BJ (cell line): ENCODE results near the gene NEK7. TPM values are rescaled to one million over a fixed set of nuclear protein-coding genes. Genes with fewer than 3 reads are reported as not detected.

ENCODE experiments used
- CTCF ChIA-PET: fragments of 350-600 bp; formaldehyde crosslinking; extraction: SDS; loops from one replicate; lab custom pipeline; 2021; ENCODE audit warnings: antibody characterized with exemption, inconsistent platforms; lab: Yijun Ruan, JAX
- POLR2A ChIA-PET: fragments of 300-600 bp; sonication (Branson Sonifier 250); formaldehyde crosslinking; extraction: SDS; loops from one replicate; lab custom pipeline; 2021; ENCODE audit warnings: antibody characterized with exemption; lab: Charles Lee
- DNase-seq: peaks from one replicate; pipeline ENCODE4 v3.0.0-alpha.2; 2011; ENCODE audit warnings: low read depth
- H3K27me3 ChIP-seq: 2 replicates; pipeline ENCODE4 v1.6.0; 2011; ENCODE audit warnings: low read length; ENCODE audit not compliant: control insufficient read depth, insufficient read depth
- H3K36me3 ChIP-seq: 2 replicates; pipeline ENCODE4 v1.5.1; 2011; ENCODE audit warnings: low read length; ENCODE audit not compliant: control insufficient read depth, insufficient read depth
- H3K4me3 ChIP-seq: 2 replicates; pipeline ENCODE4 v1.5.1; 2011; ENCODE audit warnings: low read depth, mild to moderate bottlenecking, control low read depth, low read length
- CTCF ChIP-seq: IDR thresholded peaks from 2 replicates; pipeline ENCODE4 v1.5.1; 2011; ENCODE audit warnings: low read depth, mild to moderate bottlenecking, control low read depth, inconsistent platforms, low read length, moderate library complexity; ENCODE audit not compliant: insufficient read depth
- polyA plus RNA-seq: library from polyadenylated mRNA; depleted of rRNA; stranded (reverse); fragments of >200 nt; gene quantifications from 2 replicates; pipeline ENCODE4 v1.2.3, GENCODE V29; 2011

Gene NEK7
- polyA plus RNA-seq, 1 experiment: 428 TPM

GRCh38 chr1:198333744-198334143 is 176.9 kb downstream of the NEK7 start:
- TF ChIP-seq CTCF: no peak
- DNase-seq: peak; percentile 7
- no peaks in the 10 kb centered on the region for H3K36me3 ChIP-seq
- ChIA-PET POLR2A (no interaction called here), CTCF (no interaction called here)
- H3K4me3 ChIP-seq: no peak overlapping the region
- H3K27me3 ChIP-seq: no peaks in the 10 kb centered on the region

GRCh38 chr1:198335663-198336062 is 178.9 kb downstream of the NEK7 start:
- CTCF ChIA-PET: no interaction called here
- Histone ChIP-seq H3K4me3 (no peak overlapping the region), H3K27me3 (no peaks in the 10 kb centered on the region), H3K36me3 (no peaks in the 10 kb centered on the region)
- no peak for DNase-seq
- POLR2A ChIA-PET: no interaction called here
- no peak for TF ChIP-seq CTCF

GRCh38 chr1:198337886-198338285 is 181.1 kb downstream of the NEK7 start:
- DNase-seq: no peak
- no peak for TF ChIP-seq CTCF
- ChIA-PET POLR2A (no interaction called here), CTCF (no interaction called here)
- no peak overlapping the region for H3K4me3 ChIP-seq
- no peaks in the 10 kb centered on the region for H3K27me3 ChIP-seq
- no peaks in the 10 kb centered on the region for H3K36me3 ChIP-seq

- H3K36me3 ChIP-seq: no peaks in the 10 kb centered on the region
- H3K27me3 ChIP-seq: no peaks in the 10 kb centered on the region
- H3K4me3 ChIP-seq: no peak overlapping the region
- POLR2A ChIA-PET: no interaction called here
- no peak for TF ChIP-seq CTCF
- CTCF ChIA-PET: no interaction called here
- no peak for DNase-seq
Observed at GRCh38 chr1:198340139-198340538, 183.3 kb downstream of the NEK7 start.

DNA sequence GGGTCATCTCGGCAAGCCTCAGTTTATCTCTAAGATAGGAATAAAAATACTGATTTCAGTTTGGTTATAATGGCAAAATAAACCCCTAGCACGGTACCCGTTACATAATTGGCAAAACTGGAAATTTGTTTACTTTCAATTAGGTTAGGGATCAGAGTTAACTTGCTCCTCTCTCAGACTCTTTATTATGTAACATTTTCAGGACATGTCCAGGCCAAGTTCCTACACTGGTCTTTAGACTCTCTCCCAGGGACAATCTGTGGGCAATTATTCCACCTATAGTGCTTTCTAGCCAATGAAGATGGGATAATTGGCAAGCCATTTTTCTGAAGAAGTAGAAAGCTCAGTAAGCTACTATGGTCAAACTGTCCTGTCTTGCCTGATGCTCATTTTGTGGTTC is 189.4 kb downstream of the NEK7 start:
- Histone ChIP-seq H3K4me3 (no peak overlapping the region), H3K27me3 (no peaks in the 10 kb centered on the region), H3K36me3 (no peaks in the 10 kb centered on the region)
- CTCF ChIA-PET: no interaction called here
- no peak for DNase-seq
- TF ChIP-seq CTCF: no peak
- POLR2A ChIA-PET: no interaction called here
